GM12892 (cell line): ENCODE measurements around the gene NPFF.

Experiments used
- POLR2A ChIP-seq: IDR thresholded peaks from 2 replicates; pipeline ENCODE4 v1.6.1; 2011; ENCODE audit warnings: low read depth, low read length, control low read depth
- POLR2AphosphoS5 ChIP-seq: IDR thresholded peaks from 2 replicates; pipeline ENCODE4 v1.6.1; 2011; ENCODE audit warnings: low read depth, low read length, control low read depth

DNA sequence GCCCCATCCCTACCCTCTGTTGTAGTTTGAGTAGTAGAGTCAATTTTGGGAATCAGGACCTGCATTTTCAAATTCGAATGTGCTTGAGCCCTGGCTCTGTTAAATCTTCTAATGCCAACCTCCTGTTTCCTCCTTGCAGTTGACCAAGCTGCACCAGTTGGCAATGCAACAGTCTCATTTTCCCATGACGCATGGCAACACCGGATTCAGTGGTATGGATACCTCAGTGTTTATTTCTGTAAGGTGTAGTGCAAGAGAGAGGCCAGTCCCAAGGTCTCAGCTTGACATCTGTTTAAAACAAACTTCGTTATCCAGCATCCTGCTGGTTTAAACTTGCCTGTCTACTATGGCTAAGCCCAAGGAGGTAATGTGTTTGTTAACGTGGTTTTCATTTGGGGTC is 40.2 kb downstream of the NPFF start:
- TF ChIP-seq POLR2AphosphoS5 (no peak), POLR2A (no peak)
